Caco-2 (cell line): ENCODE results near the gene RAC3. TPM values are rescaled to one million over a fixed set of nuclear protein-coding genes. Genes with fewer than 3 reads are reported as not detected.

ENCODE experiments used
- BruUV-seq: library from RNA; stranded (reverse); fragments of 400-500 nt; replicated peaks from 2 replicates; lab custom pipeline; 2021; lab: Mats Ljungman, UMichigan
- CTCF ChIA-PET: fragments of 300-600 bp; sonication (Branson Sonifier 250); formaldehyde crosslinking; loops from one replicate; lab custom pipeline; 2022; ENCODE audit warnings: antibody characterized with exemption; lab: Charles Lee
- POLR2A ChIA-PET: fragments of 300-600 bp; sonication (Branson Sonifier 250); formaldehyde crosslinking; loops from one replicate; lab custom pipeline; 2022; ENCODE audit warnings: antibody characterized with exemption; lab: Charles Lee
- DNase-seq, 2 experiments: peaks; one replicate each; pipeline versions ENCODE4 v3.0.0 to v3.0.0-alpha.2; 2020 to 2022
- H3K27me3 ChIP-seq: replicated peaks from 2 replicates; pipeline ENCODE4 v1.6.0; 2011; ENCODE audit warnings: low read length; ENCODE audit not compliant: control insufficient read depth, insufficient read depth
- H3K36me3 ChIP-seq: 2 replicates; pipeline ENCODE4 v1.5.1; 2011; ENCODE audit warnings: low read length; ENCODE audit not compliant: control insufficient read depth, insufficient read depth
- H3K4me1 ChIP-seq: fragments of 250-450 bp; sonication (Bioruptor Pico); 2 replicates; pipeline ENCODE4 v1.5.1; 2020; ENCODE audit warnings: mild to moderate bottlenecking
- H3K4me3 ChIP-seq: 2 replicates; pipeline ENCODE4 v1.5.1; 2011; ENCODE audit warnings: low read depth, mild to moderate bottlenecking, control low read depth, low read length
- H3K9me3 ChIP-seq: fragments of 250-450 bp; sonication (Bioruptor Pico); 2 replicates; pipeline ENCODE4 v1.5.1; 2020; ENCODE audit warnings: mild to moderate bottlenecking, moderate library complexity
- H3K27ac Mint-ChIP-seq: one replicate; pipeline ENCODE4 v1.8.0; 2022; ENCODE audit warnings: mixed read lengths; ENCODE audit not compliant: unreplicated experiment
- H3K27me3 Mint-ChIP-seq: one replicate; pipeline ENCODE4 v1.8.0; 2022; ENCODE audit warnings: mixed read lengths; ENCODE audit not compliant: insufficient read depth, unreplicated experiment
- H3K36me3 Mint-ChIP-seq: one replicate; pipeline ENCODE4 v1.8.0; 2022; ENCODE audit warnings: mild to moderate bottlenecking, mixed read lengths; ENCODE audit not compliant: insufficient read depth, unreplicated experiment
- H3K4me1 Mint-ChIP-seq: one replicate; pipeline ENCODE4 v1.8.0; 2022; ENCODE audit warnings: low read depth, mixed read lengths; ENCODE audit not compliant: unreplicated experiment
- H3K4me3 Mint-ChIP-seq: one replicate; pipeline ENCODE4 v1.8.0; 2022; ENCODE audit warnings: mild to moderate bottlenecking, moderate library complexity, mixed read lengths; ENCODE audit not compliant: unreplicated experiment
- H3K9me3 Mint-ChIP-seq: one replicate; pipeline ENCODE4 v1.8.0; 2022; ENCODE audit warnings: mixed read lengths; ENCODE audit not compliant: unreplicated experiment
- CTCF ChIP-seq, 2 experiments: fragments of 200-600 bp in 1 of 2; IDR thresholded peaks; 1 replicate in 1 of 2; 2 replicates in 1 of 2; pipeline versions ENCODE4 v1.5.1 to v1.8.0; 2011 to 2022; ENCODE audit warnings: antibody characterized with exemption in 1 of 2, control low read depth in 1 of 2, inconsistent platforms in 1 of 2, low read depth in 1 of 2, low read length in 1 of 2, mild to moderate bottlenecking in 1 of 2, moderate library complexity in 1 of 2; ENCODE audit not compliant: insufficient read depth in 1 of 2, severe bottlenecking in 1 of 2, unreplicated experiment in 1 of 2
- intact Hi-C: fragments of 100-400 bp; cut with micrococcal nuclease; formaldehyde crosslinking; loops from one replicate; pipeline ENCODE4 v1.10.0; 2022; ENCODE audit not compliant: unreplicated experiment
- total RNA-seq: library from RNA; stranded (reverse); gene quantifications from 2 replicates; pipeline ENCODE4 v1.2.3, GENCODE V29; 2022

The RAC3 gene
- total RNA-seq, 1 experiment from 2014 or later: 94.5 TPM

GRCh38 chr17:82035488-82035887, 4.0 kb downstream of the RAC3 start:
- Mint-ChIP-seq H3K4me3 (peak overlapping the region; percentile 86), H3K36me3 (peaks cover 25% of the 10 kb centered on the region), H3K27ac (no peak overlapping the region), H3K27me3 (no peaks in the 10 kb centered on the region), H3K4me1 (peaks cover 5% of the 10 kb centered on the region), H3K9me3 (no peaks in the 10 kb centered on the region)
- no TSS peak for BruUV-seq
- no peak for TF ChIP-seq CTCF (IDR thresholded peaks at IDR 0.05; ENCODE audit: insufficient read depth in 1 of 2, low read depth in 1 of 2, low read length in 1 of 2, severe bottlenecking in 1 of 2, unreplicated experiment in 1 of 2)
- no peaks in the 10 kb centered on the region; the same call in 1 of the 2 replicates for H3K36me3 ChIP-seq
- no peak for DNase-seq
- intact Hi-C loops: no loop called here
- ChIA-PET CTCF (no interaction called here), POLR2A (interaction anchor here (0.6 kb wide), 1 partner anchor 481 kb away, joined by 5 read pairs; no protein-coding TSS in a partner anchor)
- H3K9me3 ChIP-seq: no peaks in the 10 kb centered on the region
- peaks cover 24% of the 10 kb centered on the region for H3K4me1 ChIP-seq
- H3K27me3 ChIP-seq: no peaks in the 10 kb centered on the region
- no peak overlapping the region for H3K4me3 ChIP-seq

GRCh38 chr17:82035956-82036633, 4.6 kb downstream of the RAC3 start:
- Histone ChIP-seq H3K36me3 (no peaks in the 10 kb centered on the region; the same call in 1 of the 2 replicates), H3K4me1 (peaks cover 24% of the 10 kb centered on the region), H3K9me3 (no peaks in the 10 kb centered on the region), H3K27me3 (no peaks in the 10 kb centered on the region), H3K4me3 (peak overlapping the region; percentile 79)
- intact Hi-C loops: loop anchor here (2.0 kb wide), 1 partner anchor 63 kb away; the partner anchor contains the start of gene FASN
- peaks cover 5% of the 10 kb centered on the region for H3K4me1 Mint-ChIP-seq
- no peak for DNase-seq
- H3K36me3 Mint-ChIP-seq: peaks cover 19% of the 10 kb centered on the region
- peak overlapping the region; percentile 86 for H3K4me3 Mint-ChIP-seq
- peaks cover under 1% of the 10 kb centered on the region for H3K9me3 Mint-ChIP-seq
- no peaks in the 10 kb centered on the region for H3K27me3 Mint-ChIP-seq
- BruUV-seq: TSS peak; percentile 64
- no peak for TF ChIP-seq CTCF (IDR thresholded peaks at IDR 0.05; ENCODE audit: insufficient read depth in 1 of 2, low read depth in 1 of 2, low read length in 1 of 2, severe bottlenecking in 1 of 2, unreplicated experiment in 1 of 2)
- POLR2A ChIA-PET: interaction anchor here (0.6 kb wide), 1 partner anchor 482 kb away, joined by 5 read pairs; no protein-coding TSS in a partner anchor
- H3K27ac Mint-ChIP-seq: peak overlapping the region; percentile 55
- CTCF ChIA-PET: interaction anchor here (0.6 to 2.4 kb wide), 4 partner anchors 14 to 211 kb away, joined by 3 to 42 read pairs (median 10); partner anchors contain the start of genes CENPX, GPS1, LRRC45 and RFNG

GRCh38 chr17:82036634-82037091, 5.2 kb downstream of the RAC3 start:
- Histone ChIP-seq H3K4me1 (peaks cover 24% of the 10 kb centered on the region), H3K36me3 (no peaks in the 10 kb centered on the region; the same call in 1 of the 2 replicates), H3K27me3 (no peaks in the 10 kb centered on the region), H3K4me3 (peak overlapping the region; percentile 79), H3K9me3 (no peaks in the 10 kb centered on the region)
- CTCF ChIA-PET: interaction anchor here (1.0 to 2.4 kb wide), 4 partner anchors 14 to 108 kb away, joined by 3 to 42 read pairs (median 13); partner anchors contain the start of genes CENPX, FASN, GPS1 and LRRC45
- Mint-ChIP-seq H3K27ac (peak overlapping the region; percentile 55), H3K4me3 (peak overlapping the region; percentile 86), H3K27me3 (no peaks in the 10 kb centered on the region), H3K9me3 (peaks cover 6% of the 10 kb centered on the region), H3K4me1 (peaks cover 5% of the 10 kb centered on the region), H3K36me3 (peaks cover 19% of the 10 kb centered on the region)
- no peak for TF ChIP-seq CTCF (IDR thresholded peaks at IDR 0.05; ENCODE audit: insufficient read depth in 1 of 2, low read depth in 1 of 2, low read length in 1 of 2, severe bottlenecking in 1 of 2, unreplicated experiment in 1 of 2)
- peak in 1 of 2 experiments; percentile 41 for DNase-seq
- POLR2A ChIA-PET: interaction anchor here (1.4 kb wide), 1 partner anchor 14 kb away, joined by 16 read pairs; no protein-coding TSS in a partner anchor
- BruUV-seq: no TSS peak
- intact Hi-C loops: loop anchor here (1.0 to 2.0 kb wide), 2 partner anchors 15 to 62 kb away; partner anchors contain the start of genes FASN, GPS1 and RFNG
